GM10847 (cell line): Measurements from ENCODE around the gene KRTAP10-6.

Experiments
- POLR2A ChIP-seq: IDR thresholded peaks from 2 replicates; pipeline ENCODE4 v1.6.1; 2011; ENCODE audit not compliant: insufficient read length; ENCODE audit errors: extremely low read depth

KRTAP10-6 gene

GRCh38 chr21:44592446-44593311, at the start of gene KRTAP10-6:
KRTAP10-6 (minus strand) TSS chr21:44592505; CDS start chr21:44592484, 21 bp downstream.
- TF ChIP-seq POLR2A: no peak

- no peak for TF ChIP-seq POLR2A
Observed at GRCh38 chr21:44640761-44641160, 48.5 kb upstream of the KRTAP10-6 start.

- TF ChIP-seq POLR2A: no peak
Observed at GRCh38 chr21:44639331-44639655, 47.0 kb upstream of the KRTAP10-6 start.

GRCh38 chr21:44637018-44637850, 44.9 kb upstream of the KRTAP10-6 start, which contains the start of gene KRTAP10-10:
KRTAP10-10 (plus strand) TSS chr21:44637356; CDS start chr21:44637418, 62 bp downstream.
- no peak for TF ChIP-seq POLR2A

- no peak for TF ChIP-seq POLR2A
Observed at GRCh38 chr21:44636209-44637017, 44.1 kb upstream of the KRTAP10-6 start.

- no peak for TF ChIP-seq POLR2A
Observed at GRCh38 chr21:44632067-44632466, 39.8 kb upstream of the KRTAP10-6 start.

- TF ChIP-seq POLR2A: no peak
Observed at GRCh38 chr21:44630440-44630839, 38.1 kb upstream of the KRTAP10-6 start.

GRCh38 chr21:44628707-44629391, 36.5 kb upstream of the KRTAP10-6 start:
- no peak for TF ChIP-seq POLR2A

- no peak for TF ChIP-seq POLR2A
Observed at GRCh38 chr21:44626673-44627143, 34.4 kb upstream of the KRTAP10-6 start, which contains the start of gene KRTAP10-9. KRTAP10-9 (plus strand) TSS chr21:44627093; CDS start chr21:44627172, 79 bp downstream.

- no peak for TF ChIP-seq POLR2A
Observed at GRCh38 chr21:44626262-44626661, 34.0 kb upstream of the KRTAP10-6 start.

- TF ChIP-seq POLR2A: no peak
Observed at GRCh38 chr21:44625756-44626155, 33.5 kb upstream of the KRTAP10-6 start.

GRCh38 chr21:44623575-44623974, 31.3 kb upstream of the KRTAP10-6 start:
- no peak for TF ChIP-seq POLR2A

GRCh38 chr21:44619886-44620285, 27.6 kb upstream of the KRTAP10-6 start:
- TF ChIP-seq POLR2A: no peak

GRCh38 chr21:44618909-44619308, 26.6 kb upstream of the KRTAP10-6 start:
- TF ChIP-seq POLR2A: no peak
